Fibroblast of pulmonary artery (primary cell): ENCODE results near the gene JPH2.

ENCODE experiments used
- DNase-seq: peaks from one replicate; pipeline ENCODE4 v3.0.0-alpha.2; 2010; ENCODE audit warnings: low read depth
- H3K4me3 ChIP-seq: replicated peaks from 2 replicates; pipeline ENCODE4 v1.5.1; 2011; ENCODE audit warnings: low read depth, mild to moderate bottlenecking, control low read depth, low read length, moderate library complexity
- CTCF ChIP-seq: IDR thresholded peaks from 2 replicates; pipeline ENCODE4 v1.5.1; 2011; ENCODE audit warnings: mild to moderate bottlenecking, control low read depth, low read length, inconsistent platforms; ENCODE audit errors: missing control alignments

Gene JPH2

DNA sequence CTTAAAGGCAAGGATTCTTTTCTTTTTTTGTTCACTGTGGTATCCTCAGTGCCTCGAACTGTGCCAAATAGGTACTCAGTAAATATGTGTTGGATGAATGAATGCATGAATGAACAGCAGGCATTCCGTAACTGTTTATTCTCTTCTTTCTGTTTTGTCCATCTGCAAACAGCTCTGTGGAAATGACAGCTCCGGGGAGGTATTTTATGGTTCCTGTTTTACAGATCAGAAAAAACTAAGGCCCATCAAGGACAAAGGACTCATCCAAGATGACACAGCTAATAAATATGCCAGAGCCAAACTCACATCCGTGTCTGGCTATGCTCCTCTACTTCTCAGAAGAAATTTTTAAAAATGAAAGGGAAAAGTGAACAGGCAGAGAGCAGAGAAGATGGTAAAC, 21.0 kb downstream of the JPH2 start:
- peak; percentile 38 for DNase-seq
- H3K4me3 ChIP-seq, result no peak overlapping the region
- TF ChIP-seq CTCF, result no peak

GRCh38 chr20:44160133-44160532, 26.9 kb downstream of the JPH2 start:
- DNase-seq, result no peak
- TF ChIP-seq CTCF, result no peak
- no peak overlapping the region for H3K4me3 ChIP-seq

GRCh38 chr20:44159711-44160110, 27.3 kb downstream of the JPH2 start:
- TF ChIP-seq CTCF, result no peak
- no peak overlapping the region for H3K4me3 ChIP-seq
- no peak for DNase-seq

DNA sequence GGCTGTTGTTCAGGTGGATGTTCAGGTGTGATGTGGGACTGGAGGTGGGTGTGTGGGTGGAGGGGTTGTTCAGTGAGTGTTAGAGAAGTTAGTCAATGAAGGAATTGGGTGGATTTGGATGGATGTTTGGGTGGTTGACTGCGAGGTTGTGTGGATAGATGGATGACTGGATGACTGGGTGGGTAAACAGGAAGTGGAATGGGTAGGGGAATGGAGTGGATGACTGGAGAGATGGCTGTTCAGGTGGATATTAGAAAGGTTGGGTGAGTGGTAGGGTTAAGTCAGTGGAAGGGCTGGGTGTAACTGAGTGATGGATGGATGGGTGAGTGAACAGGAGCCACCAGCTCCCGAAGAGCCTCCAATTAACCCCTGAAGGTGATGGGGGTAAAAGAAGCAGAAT, 27.9 kb downstream of the JPH2 start:
- TF ChIP-seq CTCF, result no peak
- no peak for DNase-seq
- no peak overlapping the region for H3K4me3 ChIP-seq

- DNase-seq, result no peak
- TF ChIP-seq CTCF, result no peak
- H3K4me3 ChIP-seq, result no peak overlapping the region
These were observed 29.9 kb downstream of the JPH2 start for GRCh38 chr20:44157061-44157460.

GRCh38 chr20:44154521-44155001, 32.4 kb downstream of the JPH2 start:
- no peak overlapping the region for H3K4me3 ChIP-seq
- DNase-seq, result no peak
- TF ChIP-seq CTCF, result no peak

GRCh38 chr20:44153636-44154043, 33.3 kb downstream of the JPH2 start:
- peak; percentile 43 for DNase-seq
- H3K4me3 ChIP-seq, result no peak overlapping the region

More at GRCh38 chr20:44153636-44154043, 33.3 kb downstream of the JPH2 start:
- no peak for TF ChIP-seq CTCF
